HTR-8/SVneo (cell line): ENCODE measurements around the gene GPHA2.
A peak's percentile ranks its signal among the peaks of the same experiment; 100 is the strongest.
"Not testable (repeated sequence)": the region's sequence is repeated elsewhere in the genome, so short reads cannot be mapped to it uniquely, and the experiment has no call there.

Experiments
- DNase-seq: peaks from one replicate; pipeline ENCODE4 v3.0.0; 2011; ENCODE audit warnings: low spot score, mixed read lengths; ENCODE audit not compliant: insufficient read length
- FAIRE-seq: peaks from 2 replicates; lab custom pipeline; 2011; peaks lifted over from hg19 to GRCh38; lab: Jason Lieb, UNC

The GPHA2 gene, protein sequence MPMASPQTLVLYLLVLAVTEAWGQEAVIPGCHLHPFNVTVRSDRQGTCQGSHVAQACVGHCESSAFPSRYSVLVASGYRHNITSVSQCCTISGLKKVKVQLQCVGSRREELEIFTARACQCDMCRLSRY

DNA sequence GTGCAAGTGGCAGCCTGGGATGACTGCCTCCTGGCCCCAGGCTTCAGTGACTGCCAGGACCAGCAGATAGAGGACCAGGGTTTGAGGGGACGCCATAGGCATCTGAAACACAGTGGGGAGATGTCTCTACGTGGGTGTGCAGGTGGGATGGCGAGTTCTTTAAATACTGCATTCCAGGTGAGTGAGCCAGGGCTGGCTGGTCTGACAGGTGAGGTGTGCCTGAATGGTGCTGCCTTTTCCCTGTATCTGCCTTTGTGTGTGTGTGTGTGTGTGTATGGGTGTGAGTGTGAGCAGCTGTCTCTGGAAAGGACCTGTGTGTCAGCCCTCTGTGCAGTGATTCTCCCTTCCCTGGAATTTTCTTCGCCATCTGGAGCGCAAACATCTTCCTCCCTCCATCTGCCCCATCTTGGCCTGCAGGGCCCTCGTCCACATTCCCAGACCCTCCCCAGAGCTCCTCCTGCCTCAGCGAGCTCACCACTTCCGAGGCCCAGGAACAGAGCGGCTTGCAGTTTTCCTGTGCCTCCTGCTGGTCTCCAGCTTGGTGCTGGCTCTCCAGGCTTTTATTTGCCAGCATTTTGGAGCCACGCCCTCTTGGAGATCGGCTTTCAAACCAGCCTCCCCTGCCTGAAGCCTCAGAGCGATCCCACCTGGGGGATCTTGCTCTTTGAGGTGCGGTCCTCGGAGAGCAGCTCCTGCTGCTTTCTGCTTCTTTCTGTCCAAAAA lies at the start of gene GPHA2:
Gene GPHA2, minus strand, starts transcription at position 535 of the 723 bp plus-strand sequence. Its CDS starts 433 bp downstream, at position 102.
- FAIRE-seq (no peak), DNase-seq (no peak)

DNA sequence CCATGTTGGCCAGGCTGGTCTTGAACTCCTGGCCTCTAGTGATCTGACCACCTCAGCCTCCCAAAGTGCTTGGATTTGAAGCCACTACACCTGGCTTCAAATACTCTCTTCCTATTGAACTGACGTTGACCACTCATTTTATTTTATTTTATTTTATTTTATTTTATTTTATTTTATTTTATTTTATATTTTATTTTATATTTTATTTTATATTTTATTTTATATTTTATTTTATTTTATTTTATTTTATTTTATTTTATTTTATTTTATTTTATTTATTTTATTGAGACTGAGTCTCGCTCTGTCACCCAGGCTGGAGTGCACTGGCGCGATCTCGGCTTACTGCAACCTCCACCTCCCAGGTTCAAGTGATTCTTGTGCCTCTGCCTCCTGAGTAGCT lies 47.6 kb upstream of the GPHA2 start:
- FAIRE-seq, DNase-seq: not testable (repeated sequence)

DNA sequence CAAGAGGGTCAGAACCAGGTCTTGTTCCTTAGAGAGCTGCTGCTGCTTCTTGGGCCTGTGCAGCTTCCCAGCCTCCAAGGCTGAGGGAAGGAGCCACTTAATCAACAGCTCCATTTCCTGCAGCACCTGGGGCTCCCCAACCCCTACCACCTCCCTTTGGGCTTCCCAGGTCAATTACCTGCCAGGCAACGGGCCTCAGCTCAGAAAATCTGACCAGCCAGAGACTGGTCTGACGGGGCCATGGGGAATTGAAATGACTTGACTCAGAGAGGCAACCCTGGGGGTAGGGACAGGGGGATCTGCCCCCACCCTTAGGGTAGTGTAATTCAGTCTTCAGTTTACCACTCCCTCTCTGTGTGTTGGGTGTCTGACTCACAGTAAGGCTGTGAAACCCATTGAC lies 41.0 kb upstream of the GPHA2 start:
- FAIRE-seq: no peak
- no peak for DNase-seq

DNA sequence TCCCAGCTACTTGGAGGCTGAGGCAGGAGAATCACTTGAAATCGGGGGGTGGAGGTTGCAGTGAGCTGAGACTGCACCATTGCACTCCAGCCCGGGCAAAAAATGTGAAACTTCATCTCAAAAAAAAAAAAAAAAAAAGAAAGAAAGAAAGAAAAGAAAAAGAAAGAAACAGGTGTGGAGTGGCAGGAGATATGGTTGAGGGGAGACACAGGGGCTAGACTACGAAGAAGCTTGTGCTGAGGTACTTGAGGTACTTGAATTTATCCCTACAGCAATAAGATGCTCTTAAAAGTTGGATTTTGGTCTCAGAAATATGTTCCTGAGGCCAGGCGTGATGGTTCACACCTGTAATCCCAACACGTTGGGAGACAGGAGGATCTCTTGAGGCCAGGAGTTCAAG lies 38.4 kb upstream of the GPHA2 start:
- FAIRE-seq (no peak), DNase-seq (no peak)

- DNase-seq (no peak), FAIRE-seq (no peak)
Measured at GRCh38 chr11:64971421-64972233, 35.9 kb upstream of the GPHA2 start, which contains the start of gene MAJIN. Gene MAJIN (minus strand): TSS chr11:64972108. CDS start chr11:64959405, 12,703 bp downstream.

DNA sequence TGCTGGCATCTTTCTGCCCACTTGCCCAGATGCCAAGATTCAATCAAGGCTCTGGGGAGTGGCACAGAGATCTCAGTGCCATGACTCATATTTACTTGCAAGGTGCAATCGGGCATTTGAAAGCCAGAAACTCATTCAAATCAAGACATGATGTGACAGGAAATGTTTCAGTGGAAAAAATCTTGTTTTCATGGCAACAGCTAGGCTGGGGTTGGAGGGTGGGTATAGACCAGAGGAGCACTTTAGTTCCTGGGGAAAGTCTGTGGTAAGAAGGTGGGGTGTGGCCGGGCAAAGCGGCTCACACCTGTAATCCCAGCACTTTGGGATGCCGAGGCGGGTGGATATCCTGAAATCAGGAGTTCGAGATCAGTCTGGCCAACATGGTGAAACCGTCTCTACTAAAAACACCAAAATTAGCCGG lies 35.0 kb upstream of the GPHA2 start:
- FAIRE-seq (no peak), DNase-seq (no peak)

DNA sequence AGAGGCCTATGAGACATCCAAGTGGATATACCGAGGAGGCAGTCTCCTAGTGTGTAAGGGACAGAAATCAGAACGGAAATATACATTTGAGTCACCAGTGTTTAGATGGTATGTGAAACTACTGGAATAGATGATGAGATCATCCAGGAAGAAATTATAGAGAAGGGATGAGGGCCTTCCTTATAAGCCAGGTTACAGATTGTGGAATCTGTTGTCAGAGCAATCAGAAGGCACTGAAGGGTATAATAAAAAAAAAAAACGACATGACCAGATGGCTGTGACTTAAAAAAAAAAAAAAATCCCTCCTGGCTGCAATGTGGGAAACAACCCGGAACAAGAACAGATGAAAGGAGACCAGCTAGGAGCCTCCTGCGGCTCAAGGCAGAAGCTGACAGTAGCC lies 33.5 kb upstream of the GPHA2 start:
- DNase-seq: peak; percentile 44
- FAIRE-seq: no peak

GRCh38 chr11:64967375-64967774 lies 31.7 kb upstream of the GPHA2 start:
- FAIRE-seq: no peak

DNA sequence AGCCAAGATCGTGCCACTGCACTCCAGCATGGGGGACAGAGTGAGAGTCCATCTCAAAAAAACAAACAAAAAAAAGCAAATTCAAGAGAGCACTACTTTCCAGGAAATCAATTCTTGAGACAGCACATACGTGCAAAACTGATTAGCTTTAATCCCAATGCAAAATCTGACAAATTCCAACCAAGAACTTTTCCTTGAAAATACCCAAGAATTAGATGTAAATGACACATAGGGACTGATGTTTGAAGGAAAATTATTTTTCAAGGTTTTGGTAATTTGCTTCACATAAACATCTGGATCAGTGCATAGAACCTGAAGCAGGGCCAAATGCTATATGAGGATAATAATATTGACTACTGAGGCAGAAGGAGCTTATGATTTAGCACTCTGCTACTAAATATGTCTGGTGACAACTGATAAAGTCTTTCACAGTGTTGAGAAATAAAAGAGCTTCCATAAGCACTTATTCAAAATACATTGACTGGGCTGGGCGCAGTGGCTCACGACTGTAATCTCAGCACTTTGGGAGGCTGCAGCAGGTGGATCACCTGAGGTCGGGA lies 27.5 kb upstream of the GPHA2 start:
- FAIRE-seq (no peak), DNase-seq (no peak)

More at GRCh38 chr11:64967375-64967774, 31.7 kb upstream of the GPHA2 start:
- DNase-seq: no peak

DNA sequence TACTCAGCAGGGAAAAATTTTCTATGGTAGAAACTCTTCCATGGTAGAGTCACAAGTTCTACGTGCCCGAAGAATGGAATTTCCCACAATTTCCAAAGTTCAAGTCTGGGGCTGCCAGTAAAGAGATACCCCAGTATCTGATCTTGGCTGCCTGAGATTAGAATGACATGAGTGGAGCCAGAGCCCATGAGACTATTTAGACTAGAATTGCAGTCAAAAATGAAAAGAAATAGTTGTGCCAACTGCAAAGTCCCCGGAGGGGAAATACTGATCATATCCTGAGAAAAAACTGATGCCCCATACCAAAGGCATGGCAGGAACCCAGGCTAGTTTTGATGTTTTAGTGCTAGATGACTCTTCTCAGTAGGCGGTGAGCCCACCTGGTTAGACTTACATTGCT lies 25.0 kb upstream of the GPHA2 start:
- FAIRE-seq (no peak), DNase-seq (no peak)

- no peak for FAIRE-seq
- no peak for DNase-seq
Measured at GRCh38 chr11:64959498-64959897, 23.8 kb upstream of the GPHA2 start.

GRCh38 chr11:64954201-64954600 lies 18.5 kb upstream of the GPHA2 start:
- no peak for FAIRE-seq
- no peak for DNase-seq

DNA sequence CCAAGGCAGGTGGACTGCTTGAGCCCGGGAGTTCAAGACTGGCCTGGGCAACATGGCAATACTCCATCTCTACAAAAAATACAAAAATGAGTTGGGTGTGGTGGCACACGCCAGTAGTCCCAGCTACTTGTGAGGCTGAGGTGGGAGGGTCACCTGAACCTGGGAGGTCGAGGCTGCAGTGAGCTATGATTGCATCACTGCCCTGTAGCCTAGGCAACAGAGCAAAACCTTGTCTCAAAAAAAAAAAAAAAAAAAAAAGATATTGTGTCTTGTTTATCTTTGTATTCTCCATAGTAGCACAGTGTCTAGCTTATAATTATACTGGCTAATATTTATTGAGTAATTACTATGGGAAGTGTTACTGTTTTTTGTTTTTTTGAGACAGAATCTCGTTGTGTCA lies 15.8 kb upstream of the GPHA2 start:
- DNase-seq (no peak), FAIRE-seq (no peak)

GRCh38 chr11:64947208-64947814 lies 11.6 kb upstream of the GPHA2 start:
- DNase-seq (no peak), FAIRE-seq (no peak)

DNA sequence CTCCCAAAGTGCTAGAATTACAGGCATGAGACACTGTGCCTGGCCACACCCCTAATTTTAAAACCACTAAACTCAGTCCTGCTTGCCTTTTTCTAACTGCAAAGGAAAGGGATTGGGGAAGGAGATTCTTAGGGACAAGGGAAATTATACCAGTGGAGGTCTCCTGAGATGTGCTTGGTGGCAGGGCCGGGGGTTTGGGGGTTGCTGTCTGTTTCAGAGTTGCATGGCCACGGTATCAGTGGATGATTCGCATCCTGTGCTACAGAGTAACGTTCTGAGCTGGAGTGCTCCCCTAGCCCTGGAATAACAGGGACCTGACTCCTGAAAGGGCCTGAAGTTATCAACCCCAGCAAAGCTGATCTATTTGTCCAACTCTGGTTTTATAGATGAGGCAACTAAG lies 846 bp upstream of the GPHA2 start:
- FAIRE-seq: no peak
- DNase-seq: no peak

GRCh38 chr11:64934682-64935358 lies 873 bp downstream of the GPHA2 start:
- FAIRE-seq (no peak), DNase-seq (no peak)

DNA sequence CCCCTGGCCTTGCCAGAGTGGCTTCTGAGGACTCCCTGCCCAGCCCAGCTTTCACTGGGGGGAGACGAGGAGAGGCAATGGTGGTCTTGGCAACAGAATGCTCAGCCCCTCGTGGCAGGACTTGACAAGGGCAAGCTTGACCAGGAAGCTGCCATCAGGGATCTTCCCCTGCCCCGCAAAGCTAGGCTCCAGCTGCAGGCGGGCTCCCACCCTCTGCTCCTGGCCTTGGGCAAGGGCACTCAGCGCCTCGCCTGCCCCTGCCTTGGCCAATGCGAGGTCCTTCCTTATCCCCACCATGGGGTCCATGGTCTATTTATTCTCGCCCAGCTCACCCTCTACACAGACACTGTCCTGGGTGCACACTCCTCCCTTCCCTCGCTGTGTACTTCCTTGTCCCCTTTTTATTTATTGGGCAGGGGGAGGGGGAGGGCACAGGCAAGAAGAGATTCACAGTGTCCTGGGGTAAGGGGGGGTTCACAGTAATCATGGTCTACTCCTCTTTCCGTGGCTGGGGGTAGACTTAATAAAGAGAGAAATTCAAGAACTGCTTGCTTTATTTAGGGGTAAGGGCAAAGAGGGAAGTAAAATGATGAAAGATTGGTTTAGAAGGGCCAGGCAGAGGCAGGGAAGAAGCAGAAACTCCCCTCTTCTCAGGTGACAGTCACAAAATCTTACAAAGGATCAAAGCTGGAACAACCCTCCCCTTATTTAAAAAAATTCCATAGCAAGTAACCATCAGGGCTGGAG lies 1.6 kb downstream of the GPHA2 start:
- DNase-seq: no peak
- no peak for FAIRE-seq

DNA sequence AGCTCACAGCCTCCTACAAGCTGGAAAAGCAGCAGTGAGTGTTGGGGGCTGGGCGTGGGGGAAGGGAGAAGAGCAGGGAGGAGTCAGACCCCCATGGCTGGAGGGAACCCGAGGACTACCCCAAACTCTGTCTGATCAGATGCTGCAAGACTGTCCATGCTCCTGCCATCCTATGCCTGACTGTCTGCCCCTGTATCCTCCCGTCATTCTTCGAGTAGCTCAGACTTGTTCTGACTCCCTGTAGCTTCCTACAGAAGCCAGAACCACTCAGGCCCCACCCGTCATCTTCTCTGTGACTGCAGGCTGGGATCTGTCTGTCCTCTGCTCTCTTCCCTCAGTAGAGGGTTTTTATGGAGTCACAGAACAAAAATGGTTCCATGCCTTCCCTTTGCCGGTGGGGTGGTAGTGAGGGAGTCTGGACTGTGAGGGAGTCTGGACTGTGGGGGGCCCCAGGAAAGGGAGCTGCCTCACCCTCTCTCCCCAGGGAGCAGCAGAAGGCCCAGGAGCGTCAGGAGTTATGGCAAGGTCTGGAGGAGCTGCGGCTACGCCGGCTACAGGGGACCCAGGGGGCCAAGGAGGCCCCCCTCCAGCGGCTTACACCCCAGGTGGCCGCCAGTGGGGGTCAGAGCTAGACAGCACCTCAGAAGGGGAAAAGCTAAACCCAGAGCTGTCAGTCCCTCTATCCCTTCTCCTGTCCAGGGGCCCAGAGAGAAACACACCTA lies 2.3 kb downstream of the GPHA2 start:
- FAIRE-seq (no peak), DNase-seq (no peak)

DNA sequence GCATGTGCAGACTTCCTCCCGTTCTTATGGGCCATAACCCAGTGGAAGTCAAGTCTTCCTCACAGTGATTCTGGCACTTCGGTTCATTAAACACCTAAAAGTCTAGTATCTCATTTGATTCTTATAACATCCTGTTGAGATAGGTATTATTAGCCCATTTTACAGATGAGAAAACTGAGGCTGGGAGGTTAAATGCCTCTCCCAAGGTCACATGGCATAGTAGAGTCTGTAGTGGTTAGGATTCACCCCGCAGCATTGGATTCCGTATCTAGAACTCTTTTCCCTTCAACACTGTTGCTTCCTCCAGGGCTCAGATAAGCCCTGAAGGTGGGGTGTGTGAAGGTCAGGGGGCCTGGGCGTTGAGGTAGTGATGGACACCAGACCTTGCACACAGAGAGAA lies 3.4 kb downstream of the GPHA2 start:
- FAIRE-seq (no peak), DNase-seq (no peak)
